ENCODE data around the gene SGMS1.

DNA sequence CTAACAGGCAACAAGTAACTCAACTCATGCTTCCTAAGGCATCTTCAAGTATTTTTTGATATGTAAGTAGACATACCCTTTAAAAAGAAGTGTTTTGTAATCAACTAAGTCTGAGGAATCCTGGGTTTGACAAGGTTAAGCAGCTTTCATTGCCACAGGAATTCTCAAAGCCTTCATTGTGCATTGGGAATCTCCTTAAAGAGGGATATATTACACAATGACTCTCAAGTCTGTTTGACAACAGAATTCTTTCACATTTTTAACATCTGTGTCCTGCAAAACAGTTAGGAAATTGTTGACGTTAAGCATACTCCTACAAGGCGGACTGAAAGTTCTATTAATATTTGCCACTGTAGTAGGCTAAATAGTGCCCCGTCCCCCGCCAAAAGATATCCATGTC, 71.4 kb downstream of the SGMS1 start:
- TF ChIP-seq, protein P1, sequence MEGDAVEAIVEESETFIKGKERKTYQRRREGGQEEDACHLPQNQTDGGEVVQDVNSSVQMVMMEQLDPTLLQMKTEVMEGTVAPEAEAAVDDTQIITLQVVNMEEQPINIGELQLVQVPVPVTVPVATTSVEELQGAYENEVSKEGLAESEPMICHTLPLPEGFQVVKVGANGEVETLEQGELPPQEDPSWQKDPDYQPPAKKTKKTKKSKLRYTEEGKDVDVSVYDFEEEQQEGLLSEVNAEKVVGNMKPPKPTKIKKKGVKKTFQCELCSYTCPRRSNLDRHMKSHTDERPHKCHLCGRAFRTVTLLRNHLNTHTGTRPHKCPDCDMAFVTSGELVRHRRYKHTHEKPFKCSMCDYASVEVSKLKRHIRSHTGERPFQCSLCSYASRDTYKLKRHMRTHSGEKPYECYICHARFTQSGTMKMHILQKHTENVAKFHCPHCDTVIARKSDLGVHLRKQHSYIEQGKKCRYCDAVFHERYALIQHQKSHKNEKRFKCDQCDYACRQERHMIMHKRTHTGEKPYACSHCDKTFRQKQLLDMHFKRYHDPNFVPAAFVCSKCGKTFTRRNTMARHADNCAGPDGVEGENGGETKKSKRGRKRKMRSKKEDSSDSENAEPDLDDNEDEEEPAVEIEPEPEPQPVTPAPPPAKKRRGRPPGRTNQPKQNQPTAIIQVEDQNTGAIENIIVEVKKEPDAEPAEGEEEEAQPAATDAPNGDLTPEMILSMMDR (IDR thresholded peaks at IDR 0.05; ENCODE audit: low read depth, low read length): no peak
- TF ChIP-seq EZH2phosphoT487 (IDR thresholded peaks at IDR 0.05; ENCODE audit: low read depth): no peak
